CMK (cell line): ENCODE measurements around the gene CCT6A.
"Not testable (repeated sequence)": the region's sequence is repeated elsewhere in the genome, so short reads cannot be mapped to it uniquely, and the experiment has no call there.

Experiments
- DNase-seq: peaks from one replicate; pipeline ENCODE4 v3.0.0-alpha.2; 2010; ENCODE audit warnings: low read depth

Gene CCT6A

DNA sequence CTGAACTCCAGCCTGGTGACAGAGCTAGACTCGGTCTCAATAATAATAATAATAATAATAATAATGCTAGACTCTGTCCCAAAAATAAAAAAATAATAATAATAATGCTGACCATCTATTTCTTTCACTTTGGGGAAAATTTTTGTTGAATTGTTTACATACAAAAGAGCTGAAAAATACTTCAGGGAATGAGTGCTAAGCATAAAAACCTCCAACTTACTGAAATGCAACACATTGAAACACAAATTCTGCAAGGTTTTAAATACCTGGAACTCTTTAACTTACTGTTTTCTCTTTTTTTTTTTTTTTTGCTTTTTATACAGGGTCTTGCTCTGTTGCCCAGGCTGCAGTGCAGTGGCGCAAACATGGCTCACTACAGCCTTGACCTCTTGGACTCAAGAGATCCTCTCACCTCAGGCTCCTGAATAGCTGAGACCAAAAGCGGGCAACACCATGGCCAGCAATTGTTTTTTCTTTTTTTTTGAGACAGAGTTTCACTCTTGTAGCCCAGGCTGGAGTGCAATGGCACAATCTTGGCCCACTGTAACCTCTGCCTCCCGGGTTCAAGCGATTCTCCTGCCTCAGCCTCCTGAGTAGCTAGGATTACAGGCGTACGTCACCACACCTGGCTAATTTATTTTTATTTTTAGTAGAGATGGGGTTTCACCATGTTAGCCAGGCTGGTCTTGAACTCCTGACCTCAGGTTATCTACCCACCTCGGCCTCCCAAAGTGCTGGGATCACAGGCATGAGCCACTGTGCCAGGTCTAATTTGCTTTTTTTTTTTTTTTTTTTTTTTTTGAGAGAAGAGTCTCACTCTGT, 46.8 kb downstream of the CCT6A start:
- not testable (repeated sequence) for DNase-seq

DNA sequence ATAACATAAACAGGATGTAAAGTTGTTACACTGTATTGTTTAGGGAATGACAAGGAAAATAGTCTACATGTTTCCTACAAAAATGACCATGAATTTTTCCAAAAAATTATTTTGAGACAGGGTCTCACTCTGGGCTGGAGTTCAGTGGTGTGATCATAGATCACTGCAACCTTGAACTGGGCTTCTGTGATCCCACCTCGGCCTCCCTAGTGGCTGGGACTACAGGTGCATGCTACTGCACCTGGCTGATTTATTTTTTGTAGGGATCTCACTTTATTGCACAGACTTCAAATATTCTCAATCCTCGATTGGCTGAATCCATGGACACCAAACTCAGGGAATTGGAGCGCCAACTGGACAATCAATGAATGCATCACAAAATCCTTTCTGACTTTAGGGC, 48.1 kb downstream of the CCT6A start:
- DNase-seq = no peak

DNA sequence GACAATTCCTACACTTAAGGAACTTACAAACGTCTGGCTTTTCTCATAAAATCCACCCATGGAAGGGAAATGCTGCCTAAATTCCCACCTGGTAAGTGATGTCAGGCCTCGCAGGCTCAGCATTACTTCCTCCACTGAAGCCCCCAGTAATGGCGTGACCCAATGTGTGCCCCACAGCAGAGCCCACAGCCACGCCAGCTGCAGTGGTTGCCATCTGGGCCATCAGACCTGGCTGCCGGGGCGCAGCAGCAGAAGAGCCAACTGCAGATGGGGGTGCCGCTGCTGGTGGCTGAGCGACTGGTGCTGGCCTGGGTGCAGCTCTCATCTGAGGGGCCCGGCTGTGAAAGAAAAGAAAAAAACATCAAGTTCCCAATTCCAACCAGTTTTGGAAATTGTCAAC, 52.6 kb downstream of the CCT6A start:
- DNase-seq = not testable (repeated sequence)

DNA sequence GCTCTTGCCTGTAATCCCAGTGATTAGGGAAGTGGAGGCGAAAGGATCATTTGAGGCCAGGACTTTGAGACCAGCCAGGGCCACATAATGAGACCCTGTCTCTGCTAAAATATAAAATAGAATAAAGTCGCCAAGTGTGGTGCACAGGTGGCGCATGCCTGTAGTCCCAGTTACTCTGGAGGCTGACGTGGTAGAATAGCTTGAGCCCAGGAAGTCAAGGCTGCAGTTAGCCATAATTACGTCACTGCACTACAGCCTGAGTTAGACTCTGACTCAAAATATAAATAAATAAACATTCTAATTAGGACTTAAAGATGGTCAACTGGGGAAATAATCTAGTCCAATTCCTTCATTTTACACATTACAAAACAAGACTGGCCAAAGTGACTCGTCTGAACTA, 53.9 kb downstream of the CCT6A start:
- no peak for DNase-seq

DNA sequence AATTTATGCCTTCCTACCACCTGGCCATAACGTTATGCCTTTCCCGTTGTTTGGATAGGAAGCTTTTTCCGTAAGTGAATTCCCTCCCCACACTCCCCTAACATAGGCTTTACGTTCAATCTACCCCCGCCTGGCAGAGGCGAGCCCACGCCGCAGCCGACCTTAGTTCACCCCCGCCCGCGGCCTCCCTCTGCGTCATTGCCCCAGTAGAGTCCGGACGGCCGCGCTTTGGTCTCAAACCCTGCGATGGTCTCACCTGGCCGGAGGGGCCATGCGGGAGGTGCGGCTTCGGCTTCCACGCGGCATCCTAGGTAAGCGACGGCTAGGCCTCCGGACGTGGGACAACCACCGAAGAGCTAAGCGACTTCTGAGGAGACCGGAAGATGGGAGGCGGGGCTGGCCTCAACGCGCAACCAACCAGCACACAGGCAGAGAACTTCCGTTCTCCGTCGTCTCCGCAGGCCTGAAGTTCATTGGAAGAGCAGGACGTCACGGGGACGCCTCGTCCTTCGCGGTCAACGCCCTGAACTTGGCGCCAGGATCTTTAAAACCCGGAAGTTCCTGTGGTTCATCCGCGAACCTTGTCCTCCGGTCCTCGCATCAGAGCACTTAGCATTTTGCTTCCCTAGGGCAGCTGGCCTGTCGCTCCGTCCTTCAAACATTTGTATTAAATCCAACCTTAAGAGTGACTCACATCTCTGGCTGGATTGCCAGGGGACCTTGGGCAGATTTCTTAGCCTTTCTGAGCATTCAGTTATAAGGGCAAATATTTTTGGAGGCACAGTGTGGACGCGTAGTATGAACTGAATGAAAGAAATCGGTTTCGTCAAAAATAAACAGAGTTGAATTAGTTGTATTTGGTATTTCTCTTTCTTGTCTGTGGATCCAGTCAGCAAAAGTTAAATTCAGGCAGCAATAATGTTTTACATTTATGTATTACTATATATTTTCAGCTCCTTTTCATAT, 54.8 kb downstream of the CCT6A start, which contains the start of gene CHCHD2:
CHCHD2 (minus strand) TSS at position 369 of the 966 bp plus-strand sequence; CDS start at position 306, 63 bp downstream.
- peak; percentile 91 for DNase-seq

DNA sequence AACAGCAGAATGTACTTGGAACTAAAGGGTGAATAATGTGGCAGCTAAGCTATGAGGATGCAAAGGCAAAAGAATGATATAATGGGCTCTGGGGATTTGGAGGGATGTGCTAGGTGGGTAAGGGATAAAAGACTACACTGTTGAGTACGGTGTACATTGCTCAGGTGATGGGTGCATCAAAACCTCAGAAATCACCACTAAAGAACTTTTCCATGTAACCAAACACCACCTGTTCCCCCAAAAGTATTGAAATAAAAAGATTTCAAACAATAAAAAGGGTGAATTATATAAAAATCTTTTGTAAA, 56.3 kb downstream of the CCT6A start:
- DNase-seq = no peak

DNA sequence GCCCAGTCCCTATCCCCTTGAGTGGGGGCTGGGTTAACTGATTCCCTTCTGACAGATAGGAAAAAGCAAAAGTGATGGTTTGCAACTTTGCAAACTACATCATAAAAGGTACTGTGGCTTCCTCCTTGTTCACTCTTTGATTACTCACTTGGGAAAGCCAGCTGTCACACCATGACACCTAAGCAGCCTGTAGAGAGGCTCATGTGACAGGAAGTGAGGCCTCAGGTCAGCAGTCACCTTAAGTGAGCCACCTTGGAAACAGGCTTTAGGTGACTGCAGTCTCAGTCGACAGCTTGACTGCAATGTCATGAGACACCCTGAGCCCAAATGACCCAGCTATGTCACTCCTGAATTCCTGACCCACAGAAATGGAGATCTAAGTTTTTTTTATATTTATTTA, 59.0 kb downstream of the CCT6A start:
- DNase-seq = no peak

- DNase-seq = not testable (repeated sequence)
These were observed 60.7 kb downstream of the CCT6A start for GRCh38 chr7:56112244-56112643.
